ENCODE measurements around the gene SHISA9. TPM values are rescaled to one million over a fixed set of nuclear protein-coding genes. Genes with fewer than 3 reads are reported as not detected.

SHISA9 gene
- total RNA-seq, 1 donor from 2014 or later, result 96.6 TPM

- DNase-seq, result no peak
- no peak overlapping the region for H3K27ac Mint-ChIP-seq (ENCODE audit: unreplicated experiment)
- peaks cover 8% of the 10 kb centered on the region for H3K27me3 Mint-ChIP-seq (ENCODE audit: unreplicated experiment)
- H3K36me3 Mint-ChIP-seq (ENCODE audit: unreplicated experiment), result peaks cover 15% of the 10 kb centered on the region
- H3K4me3 Mint-ChIP-seq (ENCODE audit: unreplicated experiment), result no peak overlapping the region
- no peak for TF ChIP-seq CTCF (IDR thresholded peaks at IDR 0.05; ENCODE audit: partially characterized antibody, unreplicated experiment)
- peaks cover 2% of the 10 kb centered on the region for H3K4me1 Mint-ChIP-seq (ENCODE audit: low read depth, unreplicated experiment)
- peaks cover 4% of the 10 kb centered on the region for H3K9me3 Mint-ChIP-seq (ENCODE audit: unreplicated experiment)
Measured at GRCh38 chr16:13063457-13063856, 162.1 kb downstream of the SHISA9 start.

- no peak for DNase-seq
- Mint-ChIP-seq H3K4me1 (ENCODE audit: low read depth, unreplicated experiment) (peaks cover 2% of the 10 kb centered on the region), H3K27ac (ENCODE audit: unreplicated experiment) (no peak overlapping the region), H3K36me3 (ENCODE audit: unreplicated experiment) (peaks cover 15% of the 10 kb centered on the region), H3K4me3 (ENCODE audit: unreplicated experiment) (no peak overlapping the region), H3K9me3 (ENCODE audit: unreplicated experiment) (peaks cover 4% of the 10 kb centered on the region), H3K27me3 (ENCODE audit: unreplicated experiment) (peaks cover 6% of the 10 kb centered on the region)
- TF ChIP-seq CTCF (IDR thresholded peaks at IDR 0.05; ENCODE audit: partially characterized antibody, unreplicated experiment), result no peak
Measured at GRCh38 chr16:13064821-13065220, 163.4 kb downstream of the SHISA9 start.

GRCh38 chr16:13067648-13068047 is 166.2 kb downstream of the SHISA9 start:
- H3K4me1 Mint-ChIP-seq (ENCODE audit: low read depth, unreplicated experiment), result peaks cover 4% of the 10 kb centered on the region
- H3K27me3 Mint-ChIP-seq (ENCODE audit: unreplicated experiment), result peaks cover 9% of the 10 kb centered on the region
- no peak overlapping the region for H3K4me3 Mint-ChIP-seq (ENCODE audit: unreplicated experiment)
- H3K36me3 Mint-ChIP-seq (ENCODE audit: unreplicated experiment), result peaks cover 15% of the 10 kb centered on the region
- no peak for TF ChIP-seq CTCF (IDR thresholded peaks at IDR 0.05; ENCODE audit: partially characterized antibody, unreplicated experiment)
- no peak overlapping the region for H3K27ac Mint-ChIP-seq (ENCODE audit: unreplicated experiment)
- DNase-seq, result no peak
- peaks cover 4% of the 10 kb centered on the region for H3K9me3 Mint-ChIP-seq (ENCODE audit: unreplicated experiment)

GRCh38 chr16:13068912-13069583 is 167.7 kb downstream of the SHISA9 start:
- H3K4me3 Mint-ChIP-seq (ENCODE audit: unreplicated experiment), result no peak overlapping the region
- H3K27ac Mint-ChIP-seq (ENCODE audit: unreplicated experiment), result no peak overlapping the region
- DNase-seq, result no peak
- peaks cover 10% of the 10 kb centered on the region for H3K27me3 Mint-ChIP-seq (ENCODE audit: unreplicated experiment)
- peaks cover 19% of the 10 kb centered on the region for H3K36me3 Mint-ChIP-seq (ENCODE audit: unreplicated experiment)
- H3K4me1 Mint-ChIP-seq (ENCODE audit: low read depth, unreplicated experiment), result peaks cover 4% of the 10 kb centered on the region
- no peak for TF ChIP-seq CTCF (IDR thresholded peaks at IDR 0.05; ENCODE audit: partially characterized antibody, unreplicated experiment)
- peaks cover 6% of the 10 kb centered on the region for H3K9me3 Mint-ChIP-seq (ENCODE audit: unreplicated experiment)

- H3K4me1 Mint-ChIP-seq (ENCODE audit: low read depth, unreplicated experiment), result peaks cover 4% of the 10 kb centered on the region
- H3K27ac Mint-ChIP-seq (ENCODE audit: unreplicated experiment), result no peak overlapping the region
- peaks cover 19% of the 10 kb centered on the region for H3K36me3 Mint-ChIP-seq (ENCODE audit: unreplicated experiment)
- peaks cover 10% of the 10 kb centered on the region for H3K27me3 Mint-ChIP-seq (ENCODE audit: unreplicated experiment)
- peaks cover 6% of the 10 kb centered on the region for H3K9me3 Mint-ChIP-seq (ENCODE audit: unreplicated experiment)
- no peak for TF ChIP-seq CTCF (IDR thresholded peaks at IDR 0.05; ENCODE audit: partially characterized antibody, unreplicated experiment)
- H3K4me3 Mint-ChIP-seq (ENCODE audit: unreplicated experiment), result no peak overlapping the region
- no peak for DNase-seq
Measured at GRCh38 chr16:13070268-13070667, 168.9 kb downstream of the SHISA9 start.

Data from glutamatergic neuron (in vitro differentiated cells).